Vagina (tissue), 2 donors: ENCODE results near the gene RNF208.

Source experiments
- CTCF ChIP-seq, 3 experiments: fragments of 450-650 bp in 2 of 3; fragments of 200-600 bp in 1 of 3; sonication (generic) in 1 of 3; IDR thresholded peaks; one replicate each; pipeline ENCODE4 v1.5.1; 2017 to 2019; ENCODE audit warnings: antibody characterized with exemption in 3 of 3, mild to moderate bottlenecking in 2 of 3, moderate library complexity in 2 of 3
- POLR2AphosphoS5 ChIP-seq, 2 donors: sonication (generic); formaldehyde crosslinking; IDR thresholded peaks; one replicate each; pipeline ENCODE4 v1.9.0; 2017; ENCODE audit warnings: antibody characterized with exemption in 2 of 2, mild to moderate bottlenecking in 2 of 2, low read depth in 1 of 2; ENCODE audit not compliant: insufficient read depth in 1 of 2

- TF ChIP-seq CTCF (IDR thresholded peaks at IDR 0.05) (no peak), POLR2AphosphoS5 (IDR thresholded peaks at IDR 0.05; ENCODE audit: insufficient read depth in 1 of 2, low read depth in 1 of 2) (no peak)
These were observed 44.1 kb upstream of the RNF208 start for GRCh38 chr9:137266162-137266527.
